Ovary (tissue), 3 donors: ENCODE measurements around the gene STMP1.

ENCODE experiments used
- POLR2A ChIP-seq: fragments of 450-650 bp; IDR thresholded peaks from one replicate; pipeline ENCODE4 v1.6.1; 2017; ENCODE audit warnings: antibody characterized with exemption, mild to moderate bottlenecking, moderate library complexity
- TF ChIP-seq, protein P1 (sequence below), 3 donors: fragments of 450-650 bp in 2 of 3; fragments of 200-600 bp in 1 of 3; IDR thresholded peaks; one replicate each; pipeline versions ENCODE4 v1.5.1 to v1.8.0; 2016 to 2022; ENCODE audit warnings: antibody characterized with exemption in 3 of 3, mild to moderate bottlenecking in 1 of 3
- donor health status: DM: no; HTN: no; CAD: no.

DNA sequence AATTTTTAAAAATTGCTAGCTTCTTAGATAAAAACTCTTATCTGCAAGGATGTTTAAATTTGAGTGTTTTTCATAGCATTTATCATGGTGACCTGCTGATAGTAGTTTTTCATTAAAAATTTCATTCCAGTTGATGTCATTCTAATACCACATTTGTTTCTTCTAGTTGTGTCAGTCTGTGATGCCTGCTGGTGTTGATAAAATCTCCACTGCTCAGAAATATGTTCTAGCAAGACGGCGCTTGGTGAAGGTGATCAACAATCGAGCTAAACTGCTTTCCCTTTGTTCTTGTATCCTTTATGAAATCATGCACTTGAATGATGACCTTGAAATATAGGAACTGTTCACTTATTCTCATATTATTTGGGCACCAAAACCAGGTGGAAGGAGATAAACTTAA lies 17.6 kb upstream of the STMP1 start:
- TF ChIP-seq, protein P1, sequence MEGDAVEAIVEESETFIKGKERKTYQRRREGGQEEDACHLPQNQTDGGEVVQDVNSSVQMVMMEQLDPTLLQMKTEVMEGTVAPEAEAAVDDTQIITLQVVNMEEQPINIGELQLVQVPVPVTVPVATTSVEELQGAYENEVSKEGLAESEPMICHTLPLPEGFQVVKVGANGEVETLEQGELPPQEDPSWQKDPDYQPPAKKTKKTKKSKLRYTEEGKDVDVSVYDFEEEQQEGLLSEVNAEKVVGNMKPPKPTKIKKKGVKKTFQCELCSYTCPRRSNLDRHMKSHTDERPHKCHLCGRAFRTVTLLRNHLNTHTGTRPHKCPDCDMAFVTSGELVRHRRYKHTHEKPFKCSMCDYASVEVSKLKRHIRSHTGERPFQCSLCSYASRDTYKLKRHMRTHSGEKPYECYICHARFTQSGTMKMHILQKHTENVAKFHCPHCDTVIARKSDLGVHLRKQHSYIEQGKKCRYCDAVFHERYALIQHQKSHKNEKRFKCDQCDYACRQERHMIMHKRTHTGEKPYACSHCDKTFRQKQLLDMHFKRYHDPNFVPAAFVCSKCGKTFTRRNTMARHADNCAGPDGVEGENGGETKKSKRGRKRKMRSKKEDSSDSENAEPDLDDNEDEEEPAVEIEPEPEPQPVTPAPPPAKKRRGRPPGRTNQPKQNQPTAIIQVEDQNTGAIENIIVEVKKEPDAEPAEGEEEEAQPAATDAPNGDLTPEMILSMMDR (IDR thresholded peaks at IDR 0.05), result no peak
- TF ChIP-seq POLR2A, result no peak
